AG04450 (cell line): ENCODE results near the gene SOCS2. TPM values are rescaled to one million over a fixed set of nuclear protein-coding genes. Genes with fewer than 3 reads are reported as not detected.

ENCODE experiments used
- CTCF ChIA-PET: fragments of 300-600, 350-600 bp; formaldehyde crosslinking; extraction: SDS; loops from one replicate; lab custom pipeline; 2022; ENCODE audit warnings: antibody characterized with exemption, inconsistent platforms; lab: Charles Lee
- POLR2A ChIA-PET: fragments of 350-600 bp; formaldehyde crosslinking; extraction: SDS; loops from one replicate; lab custom pipeline; 2021; ENCODE audit warnings: antibody characterized with exemption, inconsistent platforms; lab: Yijun Ruan, JAX
- DNase-seq: peaks from one replicate; pipeline ENCODE4 v3.0.0-alpha.2; 2011; ENCODE audit warnings: low read depth, low spot score
- H3K27ac ChIP-seq: one replicate; pipeline ENCODE4 v1.5.1; 2012; ENCODE audit warnings: low read depth, low read length, control low read depth
- H3K27me3 ChIP-seq: one replicate; pipeline ENCODE4 v1.6.0; 2012; ENCODE audit warnings: low read length; ENCODE audit not compliant: control insufficient read depth, insufficient read depth
- H3K4me3 ChIP-seq: 2 replicates; pipeline ENCODE4 v1.5.1; 2011; ENCODE audit warnings: mild to moderate bottlenecking, low read depth, low read length, control low read depth
- H3K9me3 ChIP-seq: 2 replicates; pipeline ENCODE4 v1.5.1; 2012; ENCODE audit warnings: low read length; ENCODE audit not compliant: control insufficient read depth, insufficient read depth
- CTCF ChIP-seq: IDR thresholded peaks from 2 replicates; pipeline ENCODE4 v1.5.1; 2011; ENCODE audit warnings: low read depth, low read length, control low read depth, inconsistent platforms
- polyA plus RNA-seq: library from polyadenylated mRNA; depleted of rRNA; stranded (reverse); fragments of >200 nt; gene quantifications from 2 replicates; pipeline ENCODE4 v1.2.3, GENCODE V29; 2011; rRNA removed

Gene SOCS2
- polyA plus RNA-seq, 1 experiment, result 17.6 TPM

DNA sequence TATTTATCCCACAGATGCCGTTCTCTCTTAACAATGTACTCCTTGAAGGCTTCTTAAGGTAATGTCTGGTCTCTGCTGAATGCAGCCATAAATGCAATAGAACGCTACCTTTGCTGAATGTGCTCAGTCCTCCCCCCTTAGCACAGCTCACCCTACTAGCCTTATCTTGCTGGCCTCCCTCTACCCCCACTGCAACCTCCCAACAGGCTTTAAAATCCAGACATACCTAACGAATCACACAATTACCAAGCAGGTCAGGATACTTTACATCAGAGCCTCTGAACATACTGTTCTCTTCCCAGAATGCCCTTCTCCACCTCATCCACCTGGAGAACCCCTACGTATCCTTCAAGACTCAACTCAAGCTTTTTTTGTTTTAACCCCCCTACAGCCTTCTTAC is 53.7 kb downstream of the SOCS2 start:
- ChIA-PET CTCF (no interaction called here), POLR2A (no interaction called here)
- TF ChIP-seq CTCF, result no peak
- H3K27me3 ChIP-seq, result no peaks in the 10 kb centered on the region
- H3K9me3 ChIP-seq, result no peaks in the 10 kb centered on the region; the same call in 1 of the 2 replicates
- no peak overlapping the region for H3K27ac ChIP-seq
- no peak for DNase-seq
- no peak overlapping the region for H3K4me3 ChIP-seq

Other genes with a start within 250 kb of the SOCS2 start
- gene NUDT4, start 194.8 kb upstream of the SOCS2 start, polyA plus RNA-seq, result 49.1 and 77.7 TPM in 2 replicates
- 159 and 167 TPM in 2 replicates for gene UBE2N, start 130.7 kb upstream of the SOCS2 start, polyA plus RNA-seq
- 80.0 and 100 TPM in 2 replicates for gene MRPL42, start 105.2 kb upstream of the SOCS2 start, polyA plus RNA-seq
- gene CRADD, start 104.7 kb downstream of the SOCS2 start, polyA plus RNA-seq, result 8.8 and 9.2 TPM in 2 replicates